ENCODE measurements around the gene INPP5A.
A peak's percentile ranks its signal among the peaks of the same experiment; 100 is the strongest.

The INPP5A gene

DNA sequence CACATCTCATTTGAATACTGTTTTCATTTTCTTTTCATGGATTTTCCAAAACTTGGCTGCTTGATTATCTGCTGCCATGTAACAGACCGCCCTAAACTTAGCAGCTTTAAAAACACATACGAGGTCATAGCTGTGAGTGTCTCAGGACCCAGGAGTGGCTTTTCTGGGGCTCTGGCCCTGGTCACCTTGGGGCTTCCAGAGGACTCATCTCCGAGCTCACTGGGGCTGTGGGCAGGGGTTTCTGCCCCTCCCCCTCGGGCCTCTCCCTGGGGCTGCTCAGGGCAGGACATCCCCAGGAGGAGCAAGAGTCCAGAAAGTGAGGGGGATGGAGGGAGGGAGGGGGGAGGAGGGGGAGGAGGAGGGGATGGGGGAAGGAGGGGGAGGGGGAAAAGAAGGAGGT is 171.3 kb downstream of the INPP5A start:
- Histone ChIP-seq H2BK120ac (ENCODE audit: insufficient read depth, low read length, poor library complexity) (no peak overlapping the region), H3K79me1 (ENCODE audit: low read length) (no peaks in the 10 kb centered on the region), H2AK5ac (ENCODE audit: low read length) (no peak overlapping the region), H3K18ac (ENCODE audit: low read length) (no peak overlapping the region), H3K27me3 (ENCODE audit: insufficient read depth, low read length) (no peaks in the 10 kb centered on the region), H2BK5ac (ENCODE audit: low read depth, low read length, poor library complexity) (no peak overlapping the region), H3K27ac (ENCODE audit: low read depth, low read length) (no peak overlapping the region), H2BK12ac (ENCODE audit: low read length) (no peak overlapping the region), H3K4ac (ENCODE audit: low read depth, low read length) (no peak overlapping the region), H2AFZ (ENCODE audit: insufficient read depth, low read length, poor library complexity) (no peak overlapping the region), H3K23ac (ENCODE audit: low read length) (no peak overlapping the region), H3K4me2 (ENCODE audit: low read length) (no peak overlapping the region), H4K12ac (ENCODE audit: low read depth, low read length) (no peak overlapping the region), H4K8ac (ENCODE audit: low read depth, low read length) (no peak overlapping the region), H3K36me3 (ENCODE audit: control insufficient read depth in 1 of 2, insufficient read depth in 2 of 2, low read length in 2 of 2) (peaks cover 21 to 25% of the 10 kb centered on the region in 2 experiments), H3K14ac (ENCODE audit: low read length) (no peak overlapping the region), H3K4me1 (ENCODE audit: control insufficient read depth in 1 of 2, insufficient read depth in 2 of 2, low read length in 2 of 2) (peaks cover 2 to 3% of the 10 kb centered on the region in 2 experiments), H4K91ac (ENCODE audit: low read depth, low read length) (no peak overlapping the region), H3K4me3 (ENCODE audit: low read depth, low read length) (no peak overlapping the region), H3K9me3 (ENCODE audit: insufficient read depth, low read depth, low read length) (peaks cover 35% of the 10 kb centered on the region), H3K79me2 (ENCODE audit: control insufficient read depth, insufficient read depth, low read length, poor library complexity) (no peaks in the 10 kb centered on the region), H3K9ac (ENCODE audit: low read length) (no peak overlapping the region)
- no peak for DNase-seq
- WGBS (ENCODE audit: extremely low coverage, insufficient coverage, insufficient read length) = no CpG with 5 or more reads among the region's 4 CpGs

DNA sequence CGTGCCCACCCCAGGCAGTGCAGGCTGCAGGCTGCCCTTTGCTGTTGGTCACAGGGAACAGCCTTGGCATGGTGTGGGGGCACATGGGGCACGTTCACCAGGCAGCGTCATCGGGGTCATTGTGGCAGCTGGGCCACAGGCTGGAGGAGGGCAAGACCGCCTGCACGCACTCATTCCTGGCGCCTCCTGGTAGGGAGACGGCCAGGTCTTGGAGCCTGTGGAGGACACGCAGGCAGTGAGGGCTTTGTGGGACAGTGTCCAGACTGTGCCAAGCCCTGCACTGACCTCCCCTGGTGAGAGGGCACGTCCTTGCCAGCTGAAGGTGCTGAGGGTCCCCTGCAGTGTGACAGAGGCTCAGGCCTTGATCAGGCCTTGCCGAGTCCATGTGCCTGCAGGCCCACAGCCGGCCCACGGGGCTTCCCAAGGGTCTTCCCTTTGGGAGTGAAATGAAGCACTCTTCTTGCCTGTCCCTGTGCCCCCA is 171.9 kb downstream of the INPP5A start:
- Histone ChIP-seq H2BK5ac (ENCODE audit: low read depth, low read length, poor library complexity) (no peak overlapping the region), H2AK5ac (ENCODE audit: low read length) (no peak overlapping the region), H3K9me3 (ENCODE audit: insufficient read depth, low read depth, low read length) (peaks cover 31% of the 10 kb centered on the region), H3K36me3 (ENCODE audit: control insufficient read depth in 1 of 2, insufficient read depth in 2 of 2, low read length in 2 of 2) (peaks cover 21 to 25% of the 10 kb centered on the region in 2 experiments), H3K27me3 (ENCODE audit: insufficient read depth, low read length) (no peaks in the 10 kb centered on the region), H2BK12ac (ENCODE audit: low read length) (no peak overlapping the region), H3K27ac (ENCODE audit: low read depth, low read length) (no peak overlapping the region), H4K8ac (ENCODE audit: low read depth, low read length) (no peak overlapping the region), H3K9ac (ENCODE audit: low read length) (no peak overlapping the region), H3K79me1 (ENCODE audit: low read length) (no peaks in the 10 kb centered on the region), H4K91ac (ENCODE audit: low read depth, low read length) (no peak overlapping the region), H3K18ac (ENCODE audit: low read length) (no peak overlapping the region), H3K14ac (ENCODE audit: low read length) (no peak overlapping the region), H3K23ac (ENCODE audit: low read length) (no peak overlapping the region), H4K12ac (ENCODE audit: low read depth, low read length) (no peak overlapping the region), H2AFZ (ENCODE audit: insufficient read depth, low read length, poor library complexity) (no peak overlapping the region), H3K4me3 (ENCODE audit: low read depth, low read length) (no peak overlapping the region), H2BK120ac (ENCODE audit: insufficient read depth, low read length, poor library complexity) (no peak overlapping the region), H3K4me2 (ENCODE audit: low read length) (no peak overlapping the region), H3K4me1 (ENCODE audit: control insufficient read depth in 1 of 2, insufficient read depth in 2 of 2, low read length in 2 of 2) (peaks cover 2 to 5% of the 10 kb centered on the region in 2 experiments), H3K79me2 (ENCODE audit: control insufficient read depth, insufficient read depth, low read length, poor library complexity) (no peaks in the 10 kb centered on the region), H3K4ac (ENCODE audit: low read depth, low read length) (no peak overlapping the region)
- WGBS (ENCODE audit: extremely low coverage, insufficient coverage, insufficient read length) = no CpG with 5 or more reads among the region's 13 CpGs
- no peak for DNase-seq

DNA sequence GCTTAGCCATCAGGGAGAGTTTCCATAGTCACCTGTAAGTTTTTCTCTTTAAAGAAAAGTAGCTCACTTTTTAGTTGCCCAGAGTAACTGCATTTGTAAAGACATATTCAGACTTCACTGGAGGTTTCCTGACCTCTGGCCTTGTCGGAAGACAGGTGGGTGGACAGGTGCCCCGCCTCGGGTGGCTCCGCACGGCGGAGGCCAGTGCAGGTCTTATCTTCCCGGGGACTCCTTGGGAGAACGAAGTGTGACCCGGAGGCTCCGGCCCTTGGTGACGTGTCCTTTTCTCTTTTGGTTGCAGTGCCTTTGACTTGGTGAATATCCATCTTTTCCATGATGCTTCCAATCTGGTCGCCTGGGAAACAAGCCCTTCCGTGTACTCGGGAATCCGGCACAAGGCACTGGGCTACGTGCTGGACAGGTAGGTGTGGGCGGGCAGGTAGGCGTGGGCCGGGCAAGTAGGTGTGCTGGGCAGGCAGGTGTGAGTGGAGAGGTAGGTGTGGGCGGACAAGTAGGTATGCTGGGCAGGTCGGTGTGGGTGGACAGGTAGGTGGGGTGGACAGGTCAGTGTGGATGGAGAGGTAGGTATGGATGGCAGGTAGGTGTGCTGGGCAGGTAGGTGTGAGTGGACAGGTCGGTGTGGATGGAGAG is 172.6 kb downstream of the INPP5A start:
- Histone ChIP-seq H4K8ac (ENCODE audit: low read depth, low read length) (no peak overlapping the region), H3K9me3 (ENCODE audit: insufficient read depth, low read depth, low read length) (peaks cover 26% of the 10 kb centered on the region)
- WGBS (ENCODE audit: extremely low coverage, insufficient coverage, insufficient read length) = no CpG with 5 or more reads among the region's 22 CpGs

DNA sequence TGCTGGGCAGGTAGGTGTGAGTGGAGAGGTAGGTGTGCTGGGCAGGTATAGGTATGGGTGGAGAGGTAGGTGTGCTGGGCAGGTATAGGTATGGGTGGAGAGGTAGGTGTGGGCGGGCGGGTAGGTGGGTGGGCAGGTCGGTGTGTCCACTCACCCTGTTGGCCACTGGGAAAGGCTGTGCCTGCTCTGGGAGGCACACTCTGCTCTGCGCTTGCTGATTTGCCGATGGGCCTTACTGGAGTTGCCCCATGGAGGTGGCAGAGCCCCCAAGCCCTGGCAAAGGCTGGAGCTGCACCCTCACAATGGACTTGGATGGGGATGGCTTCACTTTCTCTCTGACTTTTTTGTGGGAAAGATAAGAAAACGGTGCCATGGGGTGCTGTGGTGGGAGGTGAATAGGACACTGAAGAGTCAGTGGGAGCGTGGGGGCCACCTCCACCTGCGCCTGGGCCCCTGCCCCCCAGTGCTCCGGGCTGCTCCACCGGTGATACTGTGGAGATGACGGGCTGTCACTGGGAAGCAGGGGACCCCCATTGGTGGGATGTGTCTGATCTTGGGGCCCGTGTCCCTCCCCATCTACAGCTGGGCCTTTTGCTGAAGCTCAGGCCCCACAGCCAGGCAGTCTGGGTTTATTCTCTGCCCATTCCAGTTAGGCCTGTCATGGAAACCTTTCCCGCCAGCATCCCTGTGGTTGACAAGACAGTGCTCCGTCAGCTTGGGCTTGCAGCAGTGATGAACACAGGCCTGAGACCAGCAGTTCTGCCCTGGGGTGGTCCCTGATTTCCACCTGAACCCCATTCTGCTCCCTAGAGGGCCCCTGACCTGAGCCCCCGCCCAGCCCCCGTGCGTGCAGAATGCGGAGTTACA is 173.4 kb downstream of the INPP5A start:
- WGBS (ENCODE audit: extremely low coverage, insufficient coverage, insufficient read length) = no CpG with 5 or more reads among the region's 18 CpGs
- Histone ChIP-seq H2BK120ac (ENCODE audit: insufficient read depth, low read length, poor library complexity) (no peak overlapping the region), H3K4me2 (ENCODE audit: low read length) (no peak overlapping the region), H3K14ac (ENCODE audit: low read length) (no peak overlapping the region), H2AFZ (ENCODE audit: insufficient read depth, low read length, poor library complexity) (no peak overlapping the region), H3K9me3 (ENCODE audit: insufficient read depth, low read depth, low read length) (peaks cover 21% of the 10 kb centered on the region), H2BK12ac (ENCODE audit: low read length) (no peak overlapping the region), H3K79me1 (ENCODE audit: low read length) (no peaks in the 10 kb centered on the region), H3K4me1 (ENCODE audit: control insufficient read depth in 1 of 2, insufficient read depth in 2 of 2, low read length in 2 of 2) (peaks cover 2 to 5% of the 10 kb centered on the region in 2 experiments), H3K27me3 (ENCODE audit: insufficient read depth, low read length) (no peaks in the 10 kb centered on the region), H3K4me3 (ENCODE audit: low read depth, low read length) (no peak overlapping the region), H4K12ac (ENCODE audit: low read depth, low read length) (no peak overlapping the region), H3K23ac (ENCODE audit: low read length) (no peak overlapping the region), H2BK5ac (ENCODE audit: low read depth, low read length, poor library complexity) (no peak overlapping the region), H4K91ac (ENCODE audit: low read depth, low read length) (no peak overlapping the region), H3K9ac (ENCODE audit: low read length) (no peak overlapping the region), H2AK5ac (ENCODE audit: low read length) (no peak overlapping the region), H3K36me3 (ENCODE audit: control insufficient read depth in 1 of 2, insufficient read depth in 2 of 2, low read length in 2 of 2) (peaks cover 14 to 19% of the 10 kb centered on the region in 2 experiments), H4K8ac (ENCODE audit: low read depth, low read length) (no peak overlapping the region), H3K27ac (ENCODE audit: low read depth, low read length) (no peak overlapping the region), H3K18ac (ENCODE audit: low read length) (no peak overlapping the region), H3K79me2 (ENCODE audit: control insufficient read depth, insufficient read depth, low read length, poor library complexity) (no peaks in the 10 kb centered on the region), H3K4ac (ENCODE audit: low read depth, low read length) (no peak overlapping the region)
- DNase-seq = no peak

More for the DNA sequence above, 172.6 kb downstream of the INPP5A start:
- H3K18ac ChIP-seq (ENCODE audit: low read length) = no peak overlapping the region
- no peak overlapping the region for H2BK120ac ChIP-seq (ENCODE audit: insufficient read depth, low read length, poor library complexity)
- H2AK5ac ChIP-seq (ENCODE audit: low read length) = no peak overlapping the region
- H3K79me1 ChIP-seq (ENCODE audit: low read length) = no peaks in the 10 kb centered on the region
- no peak overlapping the region for H3K9ac ChIP-seq (ENCODE audit: low read length)
- no peaks in the 10 kb centered on the region for H3K79me2 ChIP-seq (ENCODE audit: control insufficient read depth, insufficient read depth, low read length, poor library complexity)
- H3K4me3 ChIP-seq (ENCODE audit: low read depth, low read length) = peak overlapping the region; percentile 49
- no peak overlapping the region for H2BK12ac ChIP-seq (ENCODE audit: low read length)
- no peak for DNase-seq
- H3K4me2 ChIP-seq (ENCODE audit: low read length) = no peak overlapping the region
- H3K27ac ChIP-seq (ENCODE audit: low read depth, low read length) = no peak overlapping the region
- H2AFZ ChIP-seq (ENCODE audit: insufficient read depth, low read length, poor library complexity) = no peak overlapping the region
- H3K23ac ChIP-seq (ENCODE audit: low read length) = peak overlapping the region; percentile 15
- H4K91ac ChIP-seq (ENCODE audit: low read depth, low read length) = no peak overlapping the region
- H3K14ac ChIP-seq (ENCODE audit: low read length) = no peak overlapping the region
- peaks cover 17 to 21% of the 10 kb centered on the region in 2 experiments for H3K36me3 ChIP-seq (ENCODE audit: control insufficient read depth in 1 of 2, insufficient read depth in 2 of 2, low read length in 2 of 2)
- no peak overlapping the region for H2BK5ac ChIP-seq (ENCODE audit: low read depth, low read length, poor library complexity)
- no peak overlapping the region for H3K4ac ChIP-seq (ENCODE audit: low read depth, low read length)
- H3K4me1 ChIP-seq (ENCODE audit: control insufficient read depth in 1 of 2, insufficient read depth in 2 of 2, low read length in 2 of 2) = peaks cover 2 to 5% of the 10 kb centered on the region in 2 experiments
- H4K12ac ChIP-seq (ENCODE audit: low read depth, low read length) = no peak overlapping the region
- H3K27me3 ChIP-seq (ENCODE audit: insufficient read depth, low read length) = no peaks in the 10 kb centered on the region
